KMS-11 (cell line): Measurements from ENCODE around the gene KATNA1.

ENCODE experiments used
- H2AFZ ChIP-seq: fragments of 200-600 bp; sonication (generic); 2 replicates; pipeline ENCODE4 v1.6.1; 2016; ENCODE audit warnings: antibody characterized with exemption, mixed run types, low read depth
- H3K27ac ChIP-seq: fragments of 200-600 bp; sonication (generic); 2 replicates; pipeline ENCODE4 v1.6.1; 2016; ENCODE audit warnings: mild to moderate bottlenecking, mixed run types
- H3K27me3 ChIP-seq: fragments of 200-600 bp; sonication (generic); 2 replicates; pipeline ENCODE4 v1.6.1; 2017; ENCODE audit warnings: mild to moderate bottlenecking, low read depth, mixed run types, moderate library complexity; ENCODE audit not compliant: insufficient read depth
- H3K36me3 ChIP-seq: fragments of 200-600 bp; sonication (generic); 2 replicates; pipeline ENCODE4 v1.6.1; 2017; ENCODE audit warnings: mild to moderate bottlenecking, mixed run types; ENCODE audit not compliant: insufficient read depth
- H3K4me1 ChIP-seq: fragments of 200-600 bp; sonication (generic); 2 replicates; pipeline ENCODE4 v1.6.1; 2016; ENCODE audit warnings: mild to moderate bottlenecking, low read depth, mixed run types; ENCODE audit not compliant: poor library complexity, severe bottlenecking
- H3K4me2 ChIP-seq: fragments of 200-600 bp; sonication (generic); 2 replicates; pipeline ENCODE4 v1.7.0; 2016; ENCODE audit warnings: mild to moderate bottlenecking, mixed run types
- H3K4me3 ChIP-seq: fragments of 200-600 bp; sonication (generic); IDR thresholded peaks from 2 replicates; pipeline ENCODE4 v1.6.1; 2017; ENCODE audit warnings: low read depth, low read length, mixed read lengths; ENCODE audit not compliant: insufficient read depth
- H3K79me2 ChIP-seq: fragments of 200-600 bp; sonication (generic); 2 replicates; pipeline ENCODE4 v1.6.1; 2016; ENCODE audit warnings: low read depth, mixed run types; ENCODE audit not compliant: insufficient read depth
- H3K9ac ChIP-seq: fragments of 200-600 bp; sonication (generic); 2 replicates; pipeline ENCODE4 v1.6.1; 2016; ENCODE audit warnings: mild to moderate bottlenecking, mixed run types
- H4K20me1 ChIP-seq: fragments of 200-600 bp; sonication (generic); 2 replicates; pipeline ENCODE4 v1.6.1; 2016; ENCODE audit warnings: mild to moderate bottlenecking, mixed run types; ENCODE audit not compliant: insufficient read depth
- CTCF ChIP-seq: fragments of 200-600 bp; sonication (generic); conservative IDR thresholded peaks from 2 replicates; pipeline ENCODE4 v1.6.1; 2017; ENCODE audit warnings: low read depth, mild to moderate bottlenecking, antibody characterized with exemption, low read length, moderate library complexity, mixed read lengths

Gene KATNA1

GRCh38 chr6:149628875-149629510, 19.5 kb downstream of the KATNA1 start:
- Histone ChIP-seq H2AFZ (no peak overlapping the region), H3K27ac (no peak overlapping the region), H3K4me1 (no peaks in the 10 kb centered on the region), H4K20me1 (no peaks in the 10 kb centered on the region), H3K27me3 (no peaks in the 10 kb centered on the region), H3K9ac (no peak overlapping the region), H3K36me3 (no peaks in the 10 kb centered on the region), H3K4me2 (no peak overlapping the region), H3K79me2 (no peaks in the 10 kb centered on the region), H3K4me3 (no peak overlapping the region)
- no peak for TF ChIP-seq CTCF

GRCh38 chr6:149627672-149628071, 20.8 kb downstream of the KATNA1 start:
- Histone ChIP-seq H2AFZ (no peak overlapping the region), H3K4me3 (no peak overlapping the region), H3K4me1 (no peaks in the 10 kb centered on the region), H3K4me2 (no peak overlapping the region), H3K36me3 (no peaks in the 10 kb centered on the region), H4K20me1 (no peaks in the 10 kb centered on the region), H3K79me2 (no peaks in the 10 kb centered on the region), H3K27me3 (no peaks in the 10 kb centered on the region), H3K27ac (no peak overlapping the region), H3K9ac (no peak overlapping the region)
- TF ChIP-seq CTCF: no peak

GRCh38 chr6:149615805-149616204, 32.7 kb downstream of the KATNA1 start:
- H3K79me2 ChIP-seq: no peaks in the 10 kb centered on the region
- no peaks in the 10 kb centered on the region for H4K20me1 ChIP-seq
- H3K9ac ChIP-seq: no peak overlapping the region
- no peak overlapping the region for H3K27ac ChIP-seq
- no peak overlapping the region for H3K4me2 ChIP-seq
- H3K4me1 ChIP-seq: no peaks in the 10 kb centered on the region
- no peaks in the 10 kb centered on the region for H3K27me3 ChIP-seq
- TF ChIP-seq CTCF: no peak
- no peak overlapping the region for H2AFZ ChIP-seq
- no peaks in the 10 kb centered on the region for H3K36me3 ChIP-seq
- no peak overlapping the region for H3K4me3 ChIP-seq

- no peaks in the 10 kb centered on the region for H3K79me2 ChIP-seq
- H3K36me3 ChIP-seq: no peaks in the 10 kb centered on the region
- H4K20me1 ChIP-seq: no peaks in the 10 kb centered on the region
- no peak overlapping the region for H3K4me3 ChIP-seq
- no peak overlapping the region for H3K4me2 ChIP-seq
- no peaks in the 10 kb centered on the region for H3K4me1 ChIP-seq
- TF ChIP-seq CTCF: no peak
- H2AFZ ChIP-seq: no peak overlapping the region
- no peak overlapping the region for H3K9ac ChIP-seq
- no peaks in the 10 kb centered on the region for H3K27me3 ChIP-seq
- no peak overlapping the region for H3K27ac ChIP-seq
Measured at GRCh38 chr6:149614337-149614736, 34.2 kb downstream of the KATNA1 start.
